Left ventricle myocardium inferior (tissue), 1 donor: ENCODE data around the gene KCNMB2. TPM values are rescaled to one million over a fixed set of nuclear protein-coding genes. Genes with fewer than 3 reads are reported as not detected.

Experiments used
- DNase-seq: peaks from one replicate; pipeline ENCODE4 v3.0.0-alpha.2; 2020
- H3K27ac ChIP-seq: fragments of 200-600 bp; replicated peaks from 2 replicates; pipeline ENCODE4 v1.8.0; 2021
- H3K27me3 ChIP-seq: fragments of 200-600 bp; 2 replicates; pipeline ENCODE4 v1.8.0; 2021; ENCODE audit warnings: low read depth
- H3K36me3 ChIP-seq: fragments of 200-600 bp; 2 replicates; pipeline ENCODE4 v1.8.0; 2021
- H3K4me1 ChIP-seq: fragments of 200-600 bp; 2 replicates; pipeline ENCODE4 v1.8.0; 2021
- H3K4me3 ChIP-seq: fragments of 200-600 bp; 2 replicates; pipeline ENCODE4 v1.8.0; 2021; ENCODE audit warnings: mild to moderate bottlenecking, moderate library complexity
- H3K9me3 ChIP-seq: fragments of 200-600 bp; replicated peaks from 2 replicates; pipeline ENCODE4 v1.8.0; 2021
- intact Hi-C: fragments of 100-400 bp; cut with micrococcal nuclease; formaldehyde crosslinking; loops from one replicate; pipeline ENCODE4 v1.11.0; 2022
- total RNA-seq: library from RNA; stranded (reverse); fragmentation: NEBNext Ultra II Directional; extraction: Animal tissue kit (Norgen Biotek cat#: 25700); gene quantifications from one replicate; pipeline ENCODE4 v1.2.1, GENCODE V29; 2021
- TF ChIP-seq, protein P1 (sequence below): fragments of 200-600 bp; IDR thresholded peaks from 2 replicates; pipeline ENCODE4 v1.8.0; 2021; ENCODE audit warnings: antibody characterized with exemption, mild to moderate bottlenecking, borderline replicate concordance
- donor health status: DM: no; HTN: yes; CAD: no; lungs with severe emphysema.

KCNMB2 gene
- total RNA-seq, 1 donor from 2014 or later, result 2.1 TPM

DNA sequence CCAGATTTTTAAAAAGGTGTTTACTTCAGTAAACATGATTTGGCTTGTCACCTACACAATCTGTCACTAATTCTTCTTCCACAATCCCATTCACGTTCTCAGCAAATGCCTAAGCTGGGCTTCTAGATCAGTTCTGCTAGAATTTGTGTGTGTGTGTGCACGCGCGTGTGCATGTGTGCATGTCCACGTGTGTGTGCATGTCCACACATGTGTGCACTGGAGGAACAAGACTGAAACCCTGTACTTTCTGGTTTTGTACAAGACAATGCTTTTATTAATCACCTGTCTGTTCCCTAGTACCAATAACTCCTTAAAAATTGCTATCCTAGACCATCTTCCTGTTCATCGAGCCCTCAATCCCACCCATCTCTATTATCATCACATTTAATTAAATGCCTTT, 229.2 kb downstream of the KCNMB2 start:
- intact Hi-C loops, result no loop called here
- H3K27me3 ChIP-seq, result no peaks in the 10 kb centered on the region
- H3K36me3 ChIP-seq, result no peaks in the 10 kb centered on the region
- no peak for DNase-seq
- TF ChIP-seq, protein P1, sequence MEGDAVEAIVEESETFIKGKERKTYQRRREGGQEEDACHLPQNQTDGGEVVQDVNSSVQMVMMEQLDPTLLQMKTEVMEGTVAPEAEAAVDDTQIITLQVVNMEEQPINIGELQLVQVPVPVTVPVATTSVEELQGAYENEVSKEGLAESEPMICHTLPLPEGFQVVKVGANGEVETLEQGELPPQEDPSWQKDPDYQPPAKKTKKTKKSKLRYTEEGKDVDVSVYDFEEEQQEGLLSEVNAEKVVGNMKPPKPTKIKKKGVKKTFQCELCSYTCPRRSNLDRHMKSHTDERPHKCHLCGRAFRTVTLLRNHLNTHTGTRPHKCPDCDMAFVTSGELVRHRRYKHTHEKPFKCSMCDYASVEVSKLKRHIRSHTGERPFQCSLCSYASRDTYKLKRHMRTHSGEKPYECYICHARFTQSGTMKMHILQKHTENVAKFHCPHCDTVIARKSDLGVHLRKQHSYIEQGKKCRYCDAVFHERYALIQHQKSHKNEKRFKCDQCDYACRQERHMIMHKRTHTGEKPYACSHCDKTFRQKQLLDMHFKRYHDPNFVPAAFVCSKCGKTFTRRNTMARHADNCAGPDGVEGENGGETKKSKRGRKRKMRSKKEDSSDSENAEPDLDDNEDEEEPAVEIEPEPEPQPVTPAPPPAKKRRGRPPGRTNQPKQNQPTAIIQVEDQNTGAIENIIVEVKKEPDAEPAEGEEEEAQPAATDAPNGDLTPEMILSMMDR, result no peak
- H3K4me1 ChIP-seq, result peaks cover 25% of the 10 kb centered on the region
- no peak overlapping the region for H3K27ac ChIP-seq
- H3K4me3 ChIP-seq, result no peak overlapping the region
- no peaks in the 10 kb centered on the region for H3K9me3 ChIP-seq

DNA sequence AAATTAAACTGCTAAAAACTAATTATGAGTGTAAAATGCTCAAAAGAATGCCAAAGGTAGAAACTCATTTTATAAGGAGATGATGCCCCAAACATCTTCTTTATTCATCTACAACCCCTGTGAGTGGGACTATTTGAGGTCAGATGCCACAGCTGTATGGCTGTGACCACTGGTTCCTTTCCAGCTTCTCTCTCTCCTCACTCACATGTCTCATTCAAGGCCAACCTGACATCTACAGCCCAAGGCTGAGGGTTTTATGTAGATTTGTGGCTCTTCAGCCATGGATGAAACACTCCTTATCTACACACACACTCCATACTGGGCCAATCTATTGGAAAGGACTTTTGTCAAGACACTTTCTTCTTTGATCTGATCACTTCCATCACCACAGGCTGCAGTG, 231.3 kb downstream of the KCNMB2 start:
- TF ChIP-seq, protein P1, result no peak
- Histone ChIP-seq H3K27me3 (no peaks in the 10 kb centered on the region), H3K36me3 (no peaks in the 10 kb centered on the region), H3K9me3 (no peaks in the 10 kb centered on the region), H3K27ac (no peak overlapping the region), H3K4me1 (peaks cover 17% of the 10 kb centered on the region), H3K4me3 (no peak overlapping the region)
- no peak for DNase-seq
- intact Hi-C loops, result no loop called here

DNA sequence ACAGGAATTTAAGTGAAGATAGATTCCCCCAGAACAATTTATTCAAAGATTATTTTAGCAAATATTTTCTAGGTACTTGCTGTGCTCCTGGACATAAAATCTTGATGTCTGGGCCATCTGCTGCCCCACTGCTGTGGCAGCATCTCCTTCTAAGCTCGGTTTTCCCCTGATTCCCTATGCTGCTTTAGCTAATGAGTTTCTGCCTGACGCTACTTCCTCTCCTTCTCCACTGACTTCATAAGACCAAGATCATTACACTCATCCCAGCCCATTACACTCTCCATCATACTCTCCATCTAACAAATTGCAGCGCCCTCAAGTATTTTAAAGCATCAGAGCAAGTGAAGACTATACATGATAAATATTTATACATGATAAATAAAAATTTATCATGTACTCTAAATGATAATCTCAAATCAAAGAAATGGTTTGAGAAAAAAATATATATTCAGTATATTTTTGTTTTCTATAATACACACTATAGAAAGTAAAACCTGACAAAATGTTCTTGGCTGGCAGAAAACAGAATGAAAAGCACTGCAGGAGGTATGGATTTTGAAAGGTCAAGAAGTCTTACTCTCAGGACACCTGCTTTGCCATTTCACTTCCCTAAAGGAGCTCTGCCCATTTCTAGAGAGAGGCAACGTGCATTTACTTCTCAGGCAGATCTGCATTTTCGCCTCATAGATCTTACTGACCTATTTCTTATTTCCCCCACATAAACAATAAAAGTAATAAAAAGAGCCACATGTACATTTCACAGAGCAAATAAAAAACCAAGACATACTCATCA, 232.0 kb downstream of the KCNMB2 start:
- no peak for DNase-seq
- Histone ChIP-seq H3K9me3 (no peaks in the 10 kb centered on the region), H3K27me3 (no peaks in the 10 kb centered on the region), H3K36me3 (no peaks in the 10 kb centered on the region), H3K27ac (no peak overlapping the region), H3K4me1 (peaks cover 11% of the 10 kb centered on the region), H3K4me3 (no peak overlapping the region)
- intact Hi-C loops, result no loop called here
- TF ChIP-seq, protein P1, result no peak

DNA sequence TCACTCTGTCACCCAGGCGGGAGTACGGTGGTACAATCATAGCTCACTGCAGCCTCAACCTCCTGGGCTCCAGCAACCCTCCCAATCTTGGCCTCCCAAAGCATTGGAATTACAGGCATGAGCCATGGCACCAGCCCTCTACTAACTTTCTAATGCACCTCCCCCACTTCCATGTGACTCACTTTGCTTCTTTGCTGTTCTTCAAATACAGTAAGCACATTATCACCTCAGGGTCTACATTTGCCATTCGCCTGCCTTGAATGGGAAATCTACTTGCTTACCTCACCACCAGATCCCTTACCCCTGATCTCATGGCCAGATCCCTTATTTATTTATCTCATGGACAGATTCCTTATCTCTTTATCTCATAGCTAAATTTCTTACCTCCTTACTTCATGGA, 235.3 kb downstream of the KCNMB2 start:
- Histone ChIP-seq H3K36me3 (no peaks in the 10 kb centered on the region), H3K27ac (no peak overlapping the region), H3K9me3 (no peaks in the 10 kb centered on the region), H3K4me3 (no peak overlapping the region), H3K27me3 (no peaks in the 10 kb centered on the region), H3K4me1 (peaks cover 10% of the 10 kb centered on the region)
- DNase-seq, result no peak
- TF ChIP-seq, protein P1, result no peak
- intact Hi-C loops, result no loop called here

DNA sequence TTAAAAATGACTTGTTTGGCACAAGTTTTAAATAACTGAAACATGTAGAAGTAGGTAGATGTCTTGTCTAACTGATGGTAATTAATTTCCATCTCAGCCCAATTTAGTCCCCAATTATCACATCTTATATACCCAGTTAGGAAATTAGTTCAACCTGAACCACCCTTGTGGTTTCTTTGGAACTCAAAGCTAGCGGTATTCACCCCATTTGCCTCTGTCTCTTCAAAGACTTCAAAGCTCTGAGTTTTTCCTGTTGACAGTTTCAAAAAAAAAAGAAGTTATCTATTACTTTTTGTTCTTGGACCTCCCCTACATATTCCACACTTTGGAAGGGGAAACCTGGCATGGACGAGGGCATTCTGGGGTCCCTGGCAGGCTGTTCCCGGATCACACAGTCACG, 236.5 kb downstream of the KCNMB2 start:
- H3K9me3 ChIP-seq, result no peaks in the 10 kb centered on the region
- no peak overlapping the region for H3K27ac ChIP-seq
- TF ChIP-seq, protein P1, result no peak
- no peak overlapping the region for H3K4me3 ChIP-seq
- H3K27me3 ChIP-seq, result no peaks in the 10 kb centered on the region
- DNase-seq, result no peak
- no peaks in the 10 kb centered on the region for H3K36me3 ChIP-seq
- intact Hi-C loops, result no loop called here
- peaks cover under 1% of the 10 kb centered on the region for H3K4me1 ChIP-seq
